SKM-1 (cell line): ENCODE data around the gene MAN1C1.
A peak's percentile ranks its signal among the peaks of the same experiment; 100 is the strongest.

Experiments used
- DNase-seq: peaks from one replicate; lab custom pipeline; 2025; ENCODE audit not compliant: unreplicated experiment; lab: John Stamatoyannopoulos, UW

The MAN1C1 gene

GRCh38 chr1:25811384-25812082 lies 194.9 kb downstream of the MAN1C1 start:
- no peak for DNase-seq

- no peak for DNase-seq
These were observed 196.6 kb downstream of the MAN1C1 start for GRCh38 chr1:25813071-25813733.

GRCh38 chr1:25813734-25814471 lies 197.3 kb downstream of the MAN1C1 start:
- no peak for DNase-seq

- no peak for DNase-seq
These were observed 198.0 kb downstream of the MAN1C1 start for GRCh38 chr1:25814549-25815087.

GRCh38 chr1:25815208-25816111 lies 198.9 kb downstream of the MAN1C1 start:
- DNase-seq: no peak

GRCh38 chr1:25816112-25816718 lies 199.6 kb downstream of the MAN1C1 start:
- no peak for DNase-seq

- no peak for DNase-seq
These were observed 201.4 kb downstream of the MAN1C1 start for GRCh38 chr1:25817840-25818501.

GRCh38 chr1:25818569-25818968 lies 202.0 kb downstream of the MAN1C1 start:
- DNase-seq: no peak

GRCh38 chr1:25819491-25820246 lies 203.1 kb downstream of the MAN1C1 start, which contains the start of gene MTFR1L:
Gene MTFR1L (plus strand): TSS chr1:25819954. CDS start chr1:25823105, 3,151 bp downstream.
- DNase-seq: peak; percentile 78

GRCh38 chr1:25820247-25821111 lies 203.9 kb downstream of the MAN1C1 start:
- DNase-seq: peak; percentile 59

GRCh38 chr1:25821112-25821476 lies 204.5 kb downstream of the MAN1C1 start:
- no peak for DNase-seq

- DNase-seq: no peak
These were observed 205.1 kb downstream of the MAN1C1 start for GRCh38 chr1:25821630-25822091.

GRCh38 chr1:25825605-25826004 lies 209.0 kb downstream of the MAN1C1 start:
- DNase-seq: no peak

GRCh38 chr1:25826571-25826970 lies 210.0 kb downstream of the MAN1C1 start:
- DNase-seq: no peak

GRCh38 chr1:25828491-25828890 lies 211.9 kb downstream of the MAN1C1 start:
- DNase-seq: no peak

- DNase-seq: no peak
These were observed 212.5 kb downstream of the MAN1C1 start for GRCh38 chr1:25829046-25829445.

- DNase-seq: peak; percentile 20
These were observed 215.1 kb downstream of the MAN1C1 start for GRCh38 chr1:25831569-25832196.
